ENCODE results near the gene RGSL1. TPM values are rescaled to one million over a fixed set of nuclear protein-coding genes. Genes with fewer than 3 reads are reported as not detected.

Gene RGSL1
- total and polyA plus RNA-seq, 2 of the 8 experiments (the other 6 are each of a cell fraction or from before 2014, with no cell fraction given), result not detected

DNA sequence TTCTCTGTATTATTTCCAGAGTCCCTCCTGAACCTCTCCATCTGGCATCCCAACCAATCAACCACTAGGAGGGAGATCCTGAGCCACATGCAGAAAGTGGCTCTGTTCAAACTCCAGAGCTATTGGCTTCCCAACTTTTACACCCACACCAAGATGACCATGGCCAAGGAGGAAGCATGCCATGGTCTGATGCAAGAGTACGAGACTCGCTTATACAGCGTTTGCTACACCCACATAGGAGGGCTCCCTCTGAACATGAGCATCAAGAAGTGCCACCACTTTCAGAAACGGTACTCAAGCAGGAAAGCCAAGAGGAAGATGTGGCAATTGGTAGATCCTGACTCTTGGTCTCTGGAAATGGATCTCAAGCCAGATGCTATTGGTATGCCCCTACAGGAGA lies 23.6 kb downstream of the RGSL1 start (continued):
- TF ChIP-seq CBX5 (IDR thresholded peaks at IDR 0.05; ENCODE audit: low read depth, low read length) (no peak), CHD7 (IDR thresholded peaks at IDR 0.05; ENCODE audit: insufficient replicate concordance, low read length) (no peak), GABPA (IDR thresholded peaks at IDR 0.05; ENCODE audit: borderline replicate concordance, insufficient read depth, low read length) (no peak), KDM5A (IDR thresholded peaks at IDR 0.05; ENCODE audit: low read length) (no peak), SRF (IDR thresholded peaks at IDR 0.05; ENCODE audit: low read depth, low read length) (no peak), BRCA1 (IDR thresholded peaks at IDR 0.05; ENCODE audit: low read depth, low read length) (no peak)

All from H1 (cell line).